ENCODE data around the gene NCOA6. TPM values are rescaled to one million over a fixed set of nuclear protein-coding genes. Genes with fewer than 3 reads are reported as not detected.

Gene NCOA6
- total RNA-seq, 1 donor from 2014 or later: 7.8 TPM

- peak; percentile 38 for DNase-seq
Measured at GRCh38 chr20:34703424-34704176, 121.9 kb downstream of the NCOA6 start.

- DNase-seq: no peak
Measured at GRCh38 chr20:34703061-34703423, 122.4 kb downstream of the NCOA6 start.

- DNase-seq: no peak
Measured at GRCh38 chr20:34701405-34702085, 123.9 kb downstream of the NCOA6 start.

GRCh38 chr20:34693414-34693813 is 132.0 kb downstream of the NCOA6 start:
- no peak for DNase-seq

GRCh38 chr20:34691838-34692237 is 133.6 kb downstream of the NCOA6 start:
- DNase-seq: no peak

GRCh38 chr20:34689486-34689885 is 136.0 kb downstream of the NCOA6 start:
- DNase-seq: peak; percentile 72

- DNase-seq: no peak
Measured at GRCh38 chr20:34683667-34684066, 141.8 kb downstream of the NCOA6 start.

DNA sequence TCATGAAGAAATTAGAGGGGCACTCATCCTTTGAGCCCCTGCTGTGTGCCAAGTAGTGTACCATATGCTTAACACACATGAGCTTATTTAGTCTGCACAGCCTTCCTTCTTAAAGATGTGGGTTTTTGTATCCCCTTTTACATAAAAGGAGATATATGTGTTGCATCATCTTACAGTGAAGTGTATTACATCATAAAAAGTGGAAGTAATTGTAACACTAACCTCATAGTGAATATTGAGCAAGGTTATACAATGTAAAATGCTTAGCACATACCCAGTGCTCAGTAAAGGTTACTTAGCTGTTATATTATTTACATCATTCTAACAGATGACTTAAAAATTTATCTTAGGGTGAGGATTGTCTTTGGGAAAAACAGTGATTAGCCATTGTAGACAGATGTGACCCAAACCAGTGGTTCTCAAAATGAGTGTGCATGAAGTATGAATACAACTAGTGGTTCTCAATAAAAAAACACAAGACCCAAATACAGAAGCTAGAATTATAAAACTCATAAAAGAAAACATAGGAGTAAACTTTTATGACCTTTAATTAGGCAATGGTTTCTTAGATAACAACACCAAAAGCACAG is 144.8 kb downstream of the NCOA6 start:
- no peak for DNase-seq

GRCh38 chr20:34676642-34677373 is 148.6 kb downstream of the NCOA6 start, which contains the start of gene PIGU:
TSS of gene PIGU (minus strand) at chr20:34677092. CDS start at chr20:34677085, 7 bp downstream.
- peak; percentile 97 for DNase-seq

- no peak for DNase-seq
Measured at GRCh38 chr20:34675993-34676641, 149.3 kb downstream of the NCOA6 start.

DNA sequence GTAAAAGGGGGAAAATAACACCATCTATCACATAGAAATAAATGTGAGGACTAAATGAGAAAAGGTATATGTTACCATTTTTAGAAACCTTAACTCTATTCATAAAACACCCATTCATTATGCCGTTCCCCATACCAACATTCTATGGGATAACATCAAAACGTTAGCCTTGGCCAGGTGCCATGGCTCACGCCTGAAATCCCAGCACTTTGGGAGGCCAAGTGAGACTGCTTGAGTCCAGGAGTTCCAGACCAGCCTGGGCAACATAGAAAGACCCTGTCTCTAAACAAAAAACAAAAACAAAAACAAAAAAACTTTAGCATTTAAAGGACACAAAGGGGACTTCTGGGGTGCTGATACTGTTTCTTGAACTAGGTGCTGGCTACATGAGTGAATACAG is 149.9 kb downstream of the NCOA6 start:
- no peak for DNase-seq

DNA sequence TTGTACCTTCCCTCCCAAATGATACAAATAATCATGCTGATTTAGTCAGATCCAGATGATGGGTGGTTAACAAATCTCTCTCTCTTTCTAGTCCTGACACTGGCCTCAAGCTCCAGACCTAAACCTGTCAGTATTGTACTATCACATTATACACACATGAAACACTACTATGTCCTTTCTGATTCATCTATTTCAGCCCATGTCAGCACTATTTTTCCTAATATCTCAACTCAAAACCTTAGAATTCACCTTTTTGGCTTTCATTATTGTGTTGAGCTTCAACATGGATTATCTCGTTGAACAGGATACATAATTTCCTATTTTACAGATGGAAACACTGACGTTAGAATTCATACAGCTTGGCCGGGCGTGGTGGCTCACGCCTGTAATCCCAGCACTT is 152.0 kb downstream of the NCOA6 start:
- no peak for DNase-seq

DNA sequence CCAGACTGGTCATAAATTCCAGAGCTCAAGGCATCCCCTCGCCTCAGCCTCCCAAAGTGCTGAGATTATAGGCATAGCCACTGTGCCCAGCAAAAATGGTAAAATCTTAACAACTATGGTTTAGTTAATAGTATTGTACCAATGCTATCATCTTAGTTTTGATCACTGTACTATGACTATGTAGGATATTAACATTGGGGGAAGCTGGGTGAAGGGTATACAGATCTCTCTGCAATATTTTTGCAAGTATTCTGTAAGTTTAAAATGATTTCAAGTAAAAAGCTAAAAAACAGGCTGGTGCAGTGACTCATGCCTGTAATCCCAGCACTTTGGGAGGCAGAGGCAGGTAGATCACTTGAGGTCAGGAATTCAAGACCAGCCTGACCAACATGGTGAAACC is 156.4 kb downstream of the NCOA6 start:
- DNase-seq: no peak

Other genes with a start within 250 kb of the NCOA6 start
- 7.8 and 8.3 TPM in 2 replicates for gene PIGU, start 148.6 kb downstream of the NCOA6 start, total RNA-seq
- gene TP53INP2, start 121.3 kb downstream of the NCOA6 start, total RNA-seq: 5.8 and 9.9 TPM in 2 replicates
- gene GGT7, start 47.2 kb upstream of the NCOA6 start, total RNA-seq: 4.4 and 7.3 TPM in 2 replicates
- 72.3 and 102 TPM in 2 replicates for gene ACSS2, start 51.0 kb upstream of the NCOA6 start, total RNA-seq
- gene GSS, start 130.2 kb upstream of the NCOA6 start, total RNA-seq: 73.7 and 88.7 TPM in 2 replicates
- gene MYH7B, start 130.2 kb upstream of the NCOA6 start, total RNA-seq: under 0.01 and 0.17 TPM in 2 replicates